Measurements from ENCODE around the gene TUBB. TPM values are rescaled to one million over a fixed set of nuclear protein-coding genes. Genes with fewer than 3 reads are reported as not detected.

The TUBB gene
- total RNA-seq, 6 experiments from 2014 or later: 1,052 to 1,712 (median 1,589) TPM

DNA sequence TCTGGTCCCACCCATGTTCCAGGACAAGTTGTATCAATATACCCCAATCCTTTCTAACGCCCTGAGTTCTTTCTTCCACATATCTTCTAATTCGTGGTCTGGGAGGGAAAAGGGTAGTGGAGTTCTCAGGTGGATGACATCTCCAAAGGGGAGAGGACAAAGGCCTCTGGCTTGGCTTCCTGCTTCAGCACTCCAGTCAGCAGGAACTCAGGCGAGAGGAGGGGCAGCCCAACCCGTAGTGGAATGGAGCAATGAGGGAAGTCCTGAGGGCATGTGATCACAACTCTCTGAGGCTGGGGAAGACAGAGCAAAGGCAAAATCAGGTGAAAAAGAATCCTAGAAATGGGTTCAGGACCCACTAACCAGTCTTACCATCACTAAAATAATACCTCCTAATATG is 19.8 kb upstream of the TUBB start:
- Mint-ChIP-seq H3K36me3 (ENCODE audit: low read depth) (peaks cover 17% of the 10 kb centered on the region), H3K27ac (no peak overlapping the region), H3K9me3 (no peaks in the 10 kb centered on the region)

DNA sequence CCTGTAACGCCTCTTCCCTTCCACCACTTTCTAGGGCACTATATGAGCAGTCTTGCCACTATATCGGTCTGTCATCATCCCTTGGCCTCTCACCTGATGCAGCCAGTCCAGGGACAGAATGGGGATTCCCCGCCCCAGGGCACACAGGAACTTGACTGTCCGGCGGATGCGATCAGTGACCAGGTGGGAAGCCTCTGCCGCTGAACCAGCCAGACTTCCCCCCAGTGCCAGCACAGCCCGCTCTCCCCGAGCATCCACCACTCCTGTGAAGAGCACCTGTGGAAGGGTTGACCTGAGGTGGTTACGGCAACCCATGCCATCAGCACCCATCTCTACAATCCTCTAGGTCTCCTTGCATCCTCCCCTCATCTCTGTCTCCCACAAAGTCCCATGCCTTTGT is 17.1 kb upstream of the TUBB start:
- DNase-seq: no peak
- H3K9me3 Mint-ChIP-seq: no peaks in the 10 kb centered on the region
- no peaks in the 10 kb centered on the region for H3K27me3 Mint-ChIP-seq (ENCODE audit: insufficient read depth)
- H3K4me3 Mint-ChIP-seq: no peak overlapping the region
- TF ChIP-seq, protein P1, sequence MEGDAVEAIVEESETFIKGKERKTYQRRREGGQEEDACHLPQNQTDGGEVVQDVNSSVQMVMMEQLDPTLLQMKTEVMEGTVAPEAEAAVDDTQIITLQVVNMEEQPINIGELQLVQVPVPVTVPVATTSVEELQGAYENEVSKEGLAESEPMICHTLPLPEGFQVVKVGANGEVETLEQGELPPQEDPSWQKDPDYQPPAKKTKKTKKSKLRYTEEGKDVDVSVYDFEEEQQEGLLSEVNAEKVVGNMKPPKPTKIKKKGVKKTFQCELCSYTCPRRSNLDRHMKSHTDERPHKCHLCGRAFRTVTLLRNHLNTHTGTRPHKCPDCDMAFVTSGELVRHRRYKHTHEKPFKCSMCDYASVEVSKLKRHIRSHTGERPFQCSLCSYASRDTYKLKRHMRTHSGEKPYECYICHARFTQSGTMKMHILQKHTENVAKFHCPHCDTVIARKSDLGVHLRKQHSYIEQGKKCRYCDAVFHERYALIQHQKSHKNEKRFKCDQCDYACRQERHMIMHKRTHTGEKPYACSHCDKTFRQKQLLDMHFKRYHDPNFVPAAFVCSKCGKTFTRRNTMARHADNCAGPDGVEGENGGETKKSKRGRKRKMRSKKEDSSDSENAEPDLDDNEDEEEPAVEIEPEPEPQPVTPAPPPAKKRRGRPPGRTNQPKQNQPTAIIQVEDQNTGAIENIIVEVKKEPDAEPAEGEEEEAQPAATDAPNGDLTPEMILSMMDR (IDR thresholded peaks at IDR 0.05): no peak
- H3K27ac Mint-ChIP-seq: no peak overlapping the region
- no peaks in the 10 kb centered on the region for H3K4me1 Mint-ChIP-seq (ENCODE audit: low read depth)
- peaks cover 22% of the 10 kb centered on the region for H3K36me3 Mint-ChIP-seq (ENCODE audit: low read depth)

More for the DNA sequence above, 19.8 kb upstream of the TUBB start:
- TF ChIP-seq, protein P1 (IDR thresholded peaks at IDR 0.05): no peak
- DNase-seq: no peak
- Mint-ChIP-seq H3K27me3 (ENCODE audit: insufficient read depth) (no peaks in the 10 kb centered on the region), H3K4me1 (ENCODE audit: low read depth) (peaks cover 1% of the 10 kb centered on the region; the same call in 1 of the 2 replicates), H3K4me3 (no peak overlapping the region)

DNA sequence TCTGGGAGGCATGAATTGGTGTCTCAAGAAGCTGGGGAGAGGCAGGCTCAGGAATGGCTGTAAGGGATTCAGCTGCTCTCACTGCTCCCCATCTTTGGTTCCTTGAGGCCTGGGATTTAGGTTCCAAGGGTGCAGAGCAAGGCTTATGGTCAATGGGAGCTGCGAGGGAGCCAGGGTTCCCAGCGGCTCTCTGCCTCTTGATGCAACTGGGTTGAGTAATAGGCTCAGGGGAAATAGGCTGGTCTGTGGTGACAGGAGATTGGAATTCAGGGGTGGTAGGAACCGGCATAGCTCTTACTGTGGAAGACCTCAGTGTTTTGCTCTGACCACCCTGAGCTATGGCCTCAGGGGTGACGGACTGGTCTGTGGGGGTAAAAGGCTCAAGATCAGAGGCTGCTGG is 16.3 kb upstream of the TUBB start:
- Mint-ChIP-seq H3K36me3 (ENCODE audit: low read depth) (peaks cover 22% of the 10 kb centered on the region), H3K27me3 (ENCODE audit: insufficient read depth) (no peaks in the 10 kb centered on the region), H3K9me3 (no peaks in the 10 kb centered on the region), H3K4me3 (no peak overlapping the region), H3K4me1 (ENCODE audit: low read depth) (no peaks in the 10 kb centered on the region), H3K27ac (no peak overlapping the region)
- DNase-seq: no peak
- TF ChIP-seq, protein P1 (IDR thresholded peaks at IDR 0.05): no peak

DNA sequence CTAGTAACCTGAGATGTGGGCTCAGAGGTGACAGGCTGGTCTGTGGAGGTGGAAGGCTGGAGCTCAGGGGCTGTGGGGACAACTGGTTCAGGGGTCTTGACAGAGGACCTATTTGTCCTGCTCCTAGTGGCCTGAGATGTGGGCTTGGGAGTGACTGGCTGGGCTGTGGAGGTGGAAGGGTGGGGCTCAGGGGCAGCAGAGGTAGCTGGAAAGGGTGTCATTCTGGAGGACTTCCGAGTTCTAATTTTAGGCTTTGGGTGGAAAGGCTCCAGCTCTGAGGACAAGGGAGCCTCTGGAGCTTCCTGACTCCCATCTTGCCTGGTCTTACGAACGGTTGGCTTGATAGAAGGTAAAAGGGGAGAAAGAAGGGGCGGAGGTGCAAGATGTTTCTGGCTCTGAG is 14.5 kb upstream of the TUBB start:
- Mint-ChIP-seq H3K4me3 (no peak overlapping the region), H3K27me3 (ENCODE audit: insufficient read depth) (peaks cover 2% of the 10 kb centered on the region; the same call in 1 of the 2 replicates), H3K4me1 (ENCODE audit: low read depth) (no peaks in the 10 kb centered on the region), H3K27ac (no peak overlapping the region), H3K36me3 (ENCODE audit: low read depth) (peaks cover 23% of the 10 kb centered on the region), H3K9me3 (no peaks in the 10 kb centered on the region)
- no peak for DNase-seq
- TF ChIP-seq, protein P1 (IDR thresholded peaks at IDR 0.05): no peak

DNA sequence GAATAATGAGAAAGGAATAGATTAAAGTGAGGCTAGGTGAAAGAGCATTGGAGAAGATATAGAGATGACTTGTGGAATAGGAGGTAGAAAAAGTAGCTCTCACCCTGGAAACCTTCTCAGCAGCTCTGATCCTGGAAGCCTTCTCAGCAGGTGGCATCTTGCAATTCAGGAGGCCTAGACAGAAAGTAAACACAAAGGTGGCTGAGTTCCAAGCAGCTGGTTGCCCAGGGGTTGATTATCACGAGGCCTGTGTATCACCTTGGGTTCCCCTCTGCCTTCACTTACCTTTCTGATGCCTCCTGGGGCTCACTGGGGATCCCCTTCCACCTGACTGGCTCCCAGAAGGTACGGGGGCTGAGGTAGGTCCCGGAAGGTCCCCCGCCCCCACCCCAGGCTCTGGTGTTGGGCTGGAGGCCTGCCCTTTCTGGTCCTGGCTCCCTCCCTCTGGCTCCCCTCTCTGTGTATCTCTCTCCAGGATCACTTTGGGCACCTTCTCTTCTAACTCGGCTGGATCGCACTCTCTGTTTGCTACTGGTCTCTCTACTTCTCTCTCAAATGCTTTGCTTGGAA is 12.8 kb upstream of the TUBB start:
- TF ChIP-seq, protein P1 (IDR thresholded peaks at IDR 0.05): no peak
- no peaks in the 10 kb centered on the region for H3K4me1 Mint-ChIP-seq (ENCODE audit: low read depth)
- H3K27me3 Mint-ChIP-seq (ENCODE audit: insufficient read depth): peaks cover 2% of the 10 kb centered on the region; the same call in 1 of the 2 replicates
- peaks cover 31% of the 10 kb centered on the region for H3K36me3 Mint-ChIP-seq (ENCODE audit: low read depth)
- H3K9me3 Mint-ChIP-seq: no peaks in the 10 kb centered on the region
- H3K4me3 Mint-ChIP-seq: no peak overlapping the region
- DNase-seq: no peak
- H3K27ac Mint-ChIP-seq: no peak overlapping the region

Measured in HFFc6 (cell line).